ENCODE data around the gene FILIP1L.

The FILIP1L gene

GRCh38 chr3:100047455-100048141 lies 66.7 kb downstream of the FILIP1L start:
- H3K4me2 ChIP-seq (ENCODE audit: low read length): peak overlapping the region; percentile 66
- peak overlapping the region; percentile 10 for H3K4me3 ChIP-seq (ENCODE audit: low read length)
- no peak overlapping the region for H3K9ac ChIP-seq (ENCODE audit: low read depth, low read length)
- H3K4me1 ChIP-seq (ENCODE audit: control insufficient read depth, insufficient read depth, low read length): peaks cover 35% of the 10 kb centered on the region
- no peaks in the 10 kb centered on the region for H3K36me3 ChIP-seq (ENCODE audit: insufficient read depth, low read length)
- peaks cover 16% of the 10 kb centered on the region for H3K27me3 ChIP-seq (ENCODE audit: control insufficient read depth, insufficient read depth, low read length)
- H3K9me3 ChIP-seq (replicated peaks; ENCODE audit: low read length): no peaks in the 10 kb centered on the region

- Histone ChIP-seq H3K4me3 (ENCODE audit: low read length) (peak overlapping the region; percentile 22), H3K27me3 (ENCODE audit: control insufficient read depth, insufficient read depth, low read length) (peaks cover 16% of the 10 kb centered on the region), H3K4me2 (ENCODE audit: low read length) (peak overlapping the region; percentile 66), H3K4me1 (ENCODE audit: control insufficient read depth, insufficient read depth, low read length) (peaks cover 41% of the 10 kb centered on the region), H3K9ac (ENCODE audit: low read depth, low read length) (peak overlapping the region; percentile 17), H3K36me3 (ENCODE audit: insufficient read depth, low read length) (no peaks in the 10 kb centered on the region), H3K9me3 (replicated peaks; ENCODE audit: low read length) (no peaks in the 10 kb centered on the region)
Measured at GRCh38 chr3:100046986-100047385, 67.3 kb downstream of the FILIP1L start.

GRCh38 chr3:100045696-100046095 lies 68.6 kb downstream of the FILIP1L start:
- Histone ChIP-seq H3K4me2 (ENCODE audit: low read length) (no peak overlapping the region), H3K36me3 (ENCODE audit: insufficient read depth, low read length) (no peaks in the 10 kb centered on the region), H3K4me3 (ENCODE audit: low read length) (no peak overlapping the region), H3K9ac (ENCODE audit: low read depth, low read length) (no peak overlapping the region), H3K9me3 (replicated peaks; ENCODE audit: low read length) (no peaks in the 10 kb centered on the region), H3K4me1 (ENCODE audit: control insufficient read depth, insufficient read depth, low read length) (peaks cover 52% of the 10 kb centered on the region), H3K27me3 (ENCODE audit: control insufficient read depth, insufficient read depth, low read length) (peaks cover 16% of the 10 kb centered on the region)

- Histone ChIP-seq H3K27me3 (ENCODE audit: control insufficient read depth, insufficient read depth, low read length) (peaks cover 11% of the 10 kb centered on the region), H3K36me3 (ENCODE audit: insufficient read depth, low read length) (no peaks in the 10 kb centered on the region), H3K9me3 (replicated peaks; ENCODE audit: low read length) (no peaks in the 10 kb centered on the region), H3K9ac (ENCODE audit: low read depth, low read length) (no peak overlapping the region), H3K4me1 (ENCODE audit: control insufficient read depth, insufficient read depth, low read length) (peaks cover 61% of the 10 kb centered on the region), H3K4me2 (ENCODE audit: low read length) (no peak overlapping the region), H3K4me3 (ENCODE audit: low read length) (no peak overlapping the region)
Measured at GRCh38 chr3:100044369-100044768, 69.9 kb downstream of the FILIP1L start.

- Histone ChIP-seq H3K4me2 (ENCODE audit: low read length) (no peak overlapping the region), H3K36me3 (ENCODE audit: insufficient read depth, low read length) (no peaks in the 10 kb centered on the region), H3K9me3 (replicated peaks; ENCODE audit: low read length) (no peaks in the 10 kb centered on the region), H3K4me3 (ENCODE audit: low read length) (no peak overlapping the region), H3K4me1 (ENCODE audit: control insufficient read depth, insufficient read depth, low read length) (peaks cover 60% of the 10 kb centered on the region), H3K9ac (ENCODE audit: low read depth, low read length) (peak overlapping the region; percentile 65), H3K27me3 (ENCODE audit: control insufficient read depth, insufficient read depth, low read length) (peaks cover under 1% of the 10 kb centered on the region)
Measured at GRCh38 chr3:100043271-100043670, 71.0 kb downstream of the FILIP1L start.

GRCh38 chr3:100042166-100042981 lies 71.9 kb downstream of the FILIP1L start:
- Histone ChIP-seq H3K4me3 (ENCODE audit: low read length) (peak overlapping the region; percentile 34), H3K36me3 (ENCODE audit: insufficient read depth, low read length) (no peaks in the 10 kb centered on the region), H3K9ac (ENCODE audit: low read depth, low read length) (peak overlapping the region; percentile 65), H3K4me1 (ENCODE audit: control insufficient read depth, insufficient read depth, low read length) (peaks cover 52% of the 10 kb centered on the region), H3K9me3 (replicated peaks; ENCODE audit: low read length) (no peaks in the 10 kb centered on the region), H3K27me3 (ENCODE audit: control insufficient read depth, insufficient read depth, low read length) (no peaks in the 10 kb centered on the region), H3K4me2 (ENCODE audit: low read length) (peak overlapping the region; percentile 70)

GRCh38 chr3:100041328-100041749 lies 73.0 kb downstream of the FILIP1L start:
- Histone ChIP-seq H3K9me3 (replicated peaks; ENCODE audit: low read length) (no peaks in the 10 kb centered on the region), H3K36me3 (ENCODE audit: insufficient read depth, low read length) (no peaks in the 10 kb centered on the region), H3K4me1 (ENCODE audit: control insufficient read depth, insufficient read depth, low read length) (peaks cover 43% of the 10 kb centered on the region), H3K4me2 (ENCODE audit: low read length) (peak overlapping the region; percentile 70), H3K9ac (ENCODE audit: low read depth, low read length) (peak overlapping the region; percentile 65), H3K27me3 (ENCODE audit: control insufficient read depth, insufficient read depth, low read length) (no peaks in the 10 kb centered on the region), H3K4me3 (ENCODE audit: low read length) (peak overlapping the region; percentile 34)

GRCh38 chr3:100040451-100041225 lies 73.7 kb downstream of the FILIP1L start:
- no peaks in the 10 kb centered on the region for H3K27me3 ChIP-seq (ENCODE audit: control insufficient read depth, insufficient read depth, low read length)
- peaks cover 37% of the 10 kb centered on the region for H3K4me1 ChIP-seq (ENCODE audit: control insufficient read depth, insufficient read depth, low read length)
- peak overlapping the region; percentile 20 for H3K4me3 ChIP-seq (ENCODE audit: low read length)
- peak overlapping the region; percentile 65 for H3K9ac ChIP-seq (ENCODE audit: low read depth, low read length)
- H3K9me3 ChIP-seq (replicated peaks; ENCODE audit: low read length): no peaks in the 10 kb centered on the region
- no peaks in the 10 kb centered on the region for H3K36me3 ChIP-seq (ENCODE audit: insufficient read depth, low read length)
- peak overlapping the region; percentile 37 for H3K4me2 ChIP-seq (ENCODE audit: low read length)

- no peaks in the 10 kb centered on the region for H3K36me3 ChIP-seq (ENCODE audit: insufficient read depth, low read length)
- H3K9me3 ChIP-seq (replicated peaks; ENCODE audit: low read length): no peaks in the 10 kb centered on the region
- peaks cover 35% of the 10 kb centered on the region for H3K4me1 ChIP-seq (ENCODE audit: control insufficient read depth, insufficient read depth, low read length)
- no peak overlapping the region for H3K9ac ChIP-seq (ENCODE audit: low read depth, low read length)
- H3K4me2 ChIP-seq (ENCODE audit: low read length): no peak overlapping the region
- no peak overlapping the region for H3K4me3 ChIP-seq (ENCODE audit: low read length)
- H3K27me3 ChIP-seq (ENCODE audit: control insufficient read depth, insufficient read depth, low read length): no peaks in the 10 kb centered on the region
Measured at GRCh38 chr3:100039075-100039474, 75.2 kb downstream of the FILIP1L start.

- H3K4me2 ChIP-seq (ENCODE audit: low read length): no peak overlapping the region
- peaks cover 21% of the 10 kb centered on the region for H3K4me1 ChIP-seq (ENCODE audit: control insufficient read depth, insufficient read depth, low read length)
- H3K9me3 ChIP-seq (replicated peaks; ENCODE audit: low read length): no peaks in the 10 kb centered on the region
- no peaks in the 10 kb centered on the region for H3K27me3 ChIP-seq (ENCODE audit: control insufficient read depth, insufficient read depth, low read length)
- H3K4me3 ChIP-seq (ENCODE audit: low read length): no peak overlapping the region
- H3K9ac ChIP-seq (ENCODE audit: low read depth, low read length): no peak overlapping the region
- no peaks in the 10 kb centered on the region for H3K36me3 ChIP-seq (ENCODE audit: insufficient read depth, low read length)
Measured at GRCh38 chr3:100033903-100034471, 80.3 kb downstream of the FILIP1L start.

- Histone ChIP-seq H3K9me3 (replicated peaks; ENCODE audit: low read length) (no peaks in the 10 kb centered on the region), H3K4me1 (ENCODE audit: control insufficient read depth, insufficient read depth, low read length) (peaks cover 21% of the 10 kb centered on the region), H3K36me3 (ENCODE audit: insufficient read depth, low read length) (no peaks in the 10 kb centered on the region), H3K27me3 (ENCODE audit: control insufficient read depth, insufficient read depth, low read length) (no peaks in the 10 kb centered on the region), H3K4me3 (ENCODE audit: low read length) (no peak overlapping the region), H3K9ac (ENCODE audit: low read depth, low read length) (peak overlapping the region; percentile 34), H3K4me2 (ENCODE audit: low read length) (peak overlapping the region; percentile 48)
Measured at GRCh38 chr3:100033184-100033583, 81.1 kb downstream of the FILIP1L start.
